ENCODE measurements around the gene GNAS. TPM values are rescaled to one million over a fixed set of nuclear protein-coding genes. Genes with fewer than 3 reads are reported as not detected.

Gene GNAS
- total RNA-seq, 2 experiments from 2014 or later = 638 to 913 TPM

GRCh38 chr20:58938541-58938940, 86.0 kb downstream of the GNAS start:
- peaks cover 12% of the 10 kb centered on the region for H3K4me1 ChIP-seq (ENCODE audit: insufficient read depth, low read length, poor library complexity, severe bottlenecking)
- no peak for DNase-seq (ENCODE audit: low spot score)
- intact Hi-C loops (cut with micrococcal nuclease; ENCODE audit: unreplicated experiment) = no loop called here
- POLR2A ChIA-PET = interaction anchor here (0.6 to 1.2 kb wide), 7 partner anchors 16 to 350 kb away, joined by 3 to 6 read pairs (median 4); no protein-coding TSS in a partner anchor
- TF ChIP-seq CTCF (conservative IDR thresholded peaks at IDR 0.05; ENCODE audit: low read length) = no peak
- H3K79me2 ChIP-seq (ENCODE audit: insufficient read depth, low read depth, low read length) = no peaks in the 10 kb centered on the region
- peak overlapping the region; percentile 0; the same call in 1 of the 2 replicates for H2AFZ ChIP-seq (ENCODE audit: low read length)
- CTCF ChIA-PET (ENCODE audit: unreplicated experiment) = no interaction called here
- H3K4me2 ChIP-seq (ENCODE audit: low read length) = no peak overlapping the region
- no peak overlapping the region for H3K27ac ChIP-seq (ENCODE audit: low read depth, low read length, poor library complexity, severe bottlenecking)
- no peaks in the 10 kb centered on the region for H3K9me2 ChIP-seq (ENCODE audit: insufficient read depth, low read length)
- H3K9me3 ChIP-seq (ENCODE audit: low read length) = peaks cover 6% of the 10 kb centered on the region; the same call in 1 of the 2 replicates
- H4K20me1 ChIP-seq (ENCODE audit: insufficient read depth, low read length) = no peaks in the 10 kb centered on the region
- H3K36me3 ChIP-seq (ENCODE audit: insufficient read depth, low read length) = no peaks in the 10 kb centered on the region
- no TSS peak for BruUV-seq (replicated peaks)
- no peak overlapping the region for H3K4me3 ChIP-seq (ENCODE audit: low read depth, low read length, poor library complexity, severe bottlenecking)

- Histone ChIP-seq H3K9me3 (ENCODE audit: low read length) (peaks cover 1% of the 10 kb centered on the region; the same call in 1 of the 2 replicates), H3K9me2 (ENCODE audit: insufficient read depth, low read length) (no peaks in the 10 kb centered on the region), H2AFZ (ENCODE audit: low read length) (no peak overlapping the region; the same call in 1 of the 2 replicates), H3K36me3 (ENCODE audit: insufficient read depth, low read length) (no peaks in the 10 kb centered on the region), H3K4me3 (ENCODE audit: low read depth, low read length, poor library complexity, severe bottlenecking) (no peak overlapping the region), H3K4me2 (ENCODE audit: low read length) (no peak overlapping the region), H3K27ac (ENCODE audit: low read depth, low read length, poor library complexity, severe bottlenecking) (no peak overlapping the region), H3K79me2 (ENCODE audit: insufficient read depth, low read depth, low read length) (no peaks in the 10 kb centered on the region), H4K20me1 (ENCODE audit: insufficient read depth, low read length) (no peaks in the 10 kb centered on the region), H3K4me1 (ENCODE audit: insufficient read depth, low read length, poor library complexity, severe bottlenecking) (peaks cover 19% of the 10 kb centered on the region)
- DNase-seq (ENCODE audit: low spot score) = no peak
- no TSS peak for BruUV-seq (replicated peaks)
- ChIA-PET CTCF (ENCODE audit: unreplicated experiment) (no interaction called here), POLR2A (no interaction called here)
- TF ChIP-seq CTCF (conservative IDR thresholded peaks at IDR 0.05; ENCODE audit: low read length) (no peak), EZH2phosphoT487 (IDR thresholded peaks at IDR 0.05; ENCODE audit: borderline replicate concordance, low read depth, low read length) (no peak)
- intact Hi-C loops (cut with micrococcal nuclease; ENCODE audit: unreplicated experiment) = no loop called here
Measured at GRCh38 chr20:58941471-58941870, 89.0 kb downstream of the GNAS start.

- Histone ChIP-seq H3K9me3 (ENCODE audit: low read length) (no peaks in the 10 kb centered on the region), H3K79me2 (ENCODE audit: insufficient read depth, low read depth, low read length) (no peaks in the 10 kb centered on the region), H3K4me2 (ENCODE audit: low read length) (no peak overlapping the region), H3K9me2 (ENCODE audit: insufficient read depth, low read length) (no peaks in the 10 kb centered on the region), H4K20me1 (ENCODE audit: insufficient read depth, low read length) (no peaks in the 10 kb centered on the region), H2AFZ (ENCODE audit: low read length) (no peak overlapping the region), H3K27ac (ENCODE audit: low read depth, low read length, poor library complexity, severe bottlenecking) (no peak overlapping the region), H3K4me3 (ENCODE audit: low read depth, low read length, poor library complexity, severe bottlenecking) (no peak overlapping the region), H3K4me1 (ENCODE audit: insufficient read depth, low read length, poor library complexity, severe bottlenecking) (peaks cover 19% of the 10 kb centered on the region), H3K36me3 (ENCODE audit: insufficient read depth, low read length) (no peaks in the 10 kb centered on the region)
- ChIA-PET CTCF (ENCODE audit: unreplicated experiment) (no interaction called here), POLR2A (no interaction called here)
- no peak for DNase-seq (ENCODE audit: low spot score)
- intact Hi-C loops (cut with micrococcal nuclease; ENCODE audit: unreplicated experiment) = no loop called here
- BruUV-seq (replicated peaks) = no TSS peak
- TF ChIP-seq CTCF (conservative IDR thresholded peaks at IDR 0.05; ENCODE audit: low read length) (no peak), EZH2phosphoT487 (IDR thresholded peaks at IDR 0.05; ENCODE audit: borderline replicate concordance, low read depth, low read length) (no peak)
Measured at GRCh38 chr20:58942549-58942948, 90.0 kb downstream of the GNAS start.

All from OCI-LY7 (cell line).